Natural killer cell treated with Interleukin-12 subunit alpha and Interleukin-12 subunit beta and Interleukin-15 and Interleukin-18, amount 100 ng/mL, for 72 hours (primary cell): ENCODE measurements around the gene OMP. TPM values are rescaled to one million over a fixed set of nuclear protein-coding genes. Genes with fewer than 3 reads are reported as not detected.
A peak's percentile ranks its signal among the peaks of the same experiment; 100 is the strongest.

Experiments used
- ATAC-seq, 2 donors: fragments of 150-1000 bp; cut with Tn5 transposase in 1 of 2; sonication (Bioruptor Pico), chemical (Tn5 transposase) in 1 of 2; 2 replicates each; pipeline ENCODE4 v1.10.0; 2021
- DNase-seq: peaks from one replicate; pipeline ENCODE4 v3.0.0; 2022; ENCODE audit warnings: low spot score
- H3K27ac Mint-ChIP-seq, 2 donors: 1 replicate in 1 of 2; 2 replicates in 1 of 2; pipeline ENCODE4 v1.8.0; 2022; ENCODE audit warnings: mixed read lengths in 2 of 2, mild to moderate bottlenecking in 1 of 2, moderate library complexity in 1 of 2
- H3K27me3 Mint-ChIP-seq, 2 donors: 1 replicate in 1 of 2; 2 replicates in 1 of 2; pipeline ENCODE4 v1.8.0; 2022; ENCODE audit warnings: mixed read lengths in 2 of 2
- H3K36me3 Mint-ChIP-seq: one replicate; pipeline ENCODE4 v1.8.0; 2022; ENCODE audit warnings: mixed read lengths
- H3K4me1 Mint-ChIP-seq, 2 donors: 1 replicate in 1 of 2; 2 replicates in 1 of 2; pipeline ENCODE4 v1.8.0; 2022; ENCODE audit warnings: low read depth in 2 of 2, mixed read lengths in 2 of 2, mild to moderate bottlenecking in 1 of 2
- H3K4me3 Mint-ChIP-seq: one replicate; pipeline ENCODE4 v1.8.0; 2022; ENCODE audit warnings: mixed read lengths
- H3K9me3 Mint-ChIP-seq: 2 replicates; pipeline ENCODE4 v1.8.0; 2022; ENCODE audit warnings: mixed read lengths
- total RNA-seq, 2 donors: library from RNA; stranded (reverse); gene quantifications; one replicate each; pipeline ENCODE4 v1.2.3, GENCODE V29; 2022

Gene OMP
- total RNA-seq, 2 donors from 2014 or later = not detected

DNA sequence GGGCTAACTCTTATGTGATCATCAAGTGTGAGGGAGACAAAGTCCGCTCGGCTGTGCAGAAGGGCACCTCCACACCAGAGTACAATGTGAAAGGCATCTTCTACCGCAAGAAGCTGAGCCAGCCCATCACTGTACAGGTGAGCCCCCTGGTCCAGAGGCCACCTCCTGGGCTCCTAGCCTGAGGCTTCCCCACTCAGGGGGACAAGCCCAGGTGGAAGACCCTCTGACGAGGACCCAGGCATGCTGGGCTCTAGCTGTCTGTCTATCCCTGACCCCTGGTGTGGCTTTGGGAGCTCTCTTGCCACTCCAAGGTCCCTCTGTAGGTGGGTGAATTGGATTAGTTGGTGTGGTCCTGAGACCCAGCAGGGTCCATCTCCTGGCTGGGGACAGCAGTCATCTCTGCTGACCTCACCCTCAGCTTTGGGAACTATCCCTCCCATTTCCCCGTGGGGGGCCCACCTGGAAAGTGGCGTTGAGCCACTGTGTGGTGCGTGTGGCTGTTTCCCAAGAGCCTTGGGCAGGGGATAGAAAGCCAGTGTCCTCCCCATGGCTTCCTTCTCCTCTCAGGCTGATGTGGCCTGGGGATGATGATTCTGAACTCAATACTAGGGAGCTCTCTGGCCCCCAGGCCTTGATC lies 20.1 kb downstream of the OMP start:
- Mint-ChIP-seq H3K4me3 (no peak overlapping the region), H3K36me3 (no peaks in the 10 kb centered on the region), H3K27me3 (peaks cover 0 to 4% of the 10 kb centered on the region in 2 donors), H3K27ac (no peak overlapping the region), H3K4me1 (peaks cover 0 to 5% of the 10 kb centered on the region in 2 donors), H3K9me3 (no peaks in the 10 kb centered on the region)
- ATAC-seq = no peak
- DNase-seq = no peak

DNA sequence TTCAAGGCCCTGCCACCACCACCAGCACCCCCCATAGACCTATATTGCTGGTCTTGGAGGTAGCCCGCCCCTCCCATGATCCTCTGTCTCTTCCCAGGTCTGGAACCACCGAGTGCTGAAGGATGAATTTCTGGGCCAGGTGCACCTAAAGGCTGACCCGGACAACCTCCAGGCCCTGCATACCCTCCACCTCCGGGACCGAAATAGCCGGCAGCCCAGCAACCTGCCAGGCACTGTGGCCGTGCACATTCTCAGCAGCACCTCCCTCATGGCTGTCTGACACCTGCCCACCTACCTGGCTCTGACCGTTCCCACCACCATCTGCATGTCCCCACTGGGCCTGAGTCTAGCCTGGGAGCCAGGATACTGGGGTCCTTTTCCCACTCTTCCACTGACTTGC lies 21.0 kb downstream of the OMP start:
- no peaks in the 10 kb centered on the region for H3K9me3 Mint-ChIP-seq
- peaks cover 0 to 5% of the 10 kb centered on the region in 2 donors for H3K4me1 Mint-ChIP-seq
- no peak for DNase-seq

DNA sequence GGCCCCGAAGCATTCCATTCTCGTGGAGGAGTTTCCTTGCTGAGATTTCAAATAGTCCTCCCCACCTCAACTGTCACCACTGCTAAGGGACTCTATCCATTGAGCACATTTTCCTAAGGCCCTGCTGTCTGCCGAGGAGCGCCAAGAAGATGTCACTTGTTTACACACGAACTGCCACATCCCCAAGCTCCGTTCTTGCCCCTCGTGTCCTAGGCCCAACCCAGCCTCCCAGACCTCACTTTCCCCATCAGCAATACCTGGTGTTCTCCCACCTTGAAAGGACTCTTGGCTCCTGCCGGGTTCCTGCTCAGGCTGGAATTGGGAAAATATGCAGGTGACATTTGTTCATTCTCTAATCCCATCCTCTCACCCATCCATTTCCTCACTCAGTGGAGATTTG lies 21.4 kb downstream of the OMP start:
- Mint-ChIP-seq H3K4me1 (peaks cover 0 to 5% of the 10 kb centered on the region in 2 donors), H3K9me3 (no peaks in the 10 kb centered on the region), H3K27ac (no peak overlapping the region), H3K27me3 (peaks cover 0 to 8% of the 10 kb centered on the region in 2 donors), H3K4me3 (no peak overlapping the region), H3K36me3 (no peaks in the 10 kb centered on the region)
- DNase-seq (no peak), ATAC-seq (no peak)

More for the DNA sequence above, 21.0 kb downstream of the OMP start:
- no peak for ATAC-seq
- no peak overlapping the region for H3K4me3 Mint-ChIP-seq
- no peaks in the 10 kb centered on the region for H3K36me3 Mint-ChIP-seq
- H3K27me3 Mint-ChIP-seq = peaks cover 0 to 6% of the 10 kb centered on the region in 2 donors
- H3K27ac Mint-ChIP-seq = no peak overlapping the region

DNA sequence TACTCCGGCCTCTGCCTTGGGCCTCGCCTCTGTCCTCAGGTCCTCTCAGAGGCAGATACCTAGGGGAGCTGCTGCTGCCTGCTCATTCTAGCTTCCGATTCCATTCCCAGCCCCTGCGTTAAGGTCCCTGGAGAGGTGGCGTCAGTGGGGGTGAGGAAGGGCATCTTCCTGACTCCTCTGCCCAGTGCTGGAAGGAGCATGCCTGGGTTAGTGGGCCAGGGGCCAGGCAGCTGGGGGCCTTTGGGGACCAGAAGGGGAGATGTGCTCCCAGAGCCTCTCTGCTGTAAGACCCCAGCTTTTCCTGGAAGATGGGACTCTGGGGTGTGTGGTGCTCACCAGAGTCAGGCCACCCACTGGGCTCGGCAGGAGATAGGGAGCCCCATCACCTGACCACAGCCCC lies 21.8 kb downstream of the OMP start:
- Mint-ChIP-seq H3K27ac (no peak overlapping the region), H3K36me3 (no peaks in the 10 kb centered on the region), H3K9me3 (no peaks in the 10 kb centered on the region), H3K4me1 (peaks cover 0 to 5% of the 10 kb centered on the region in 2 donors), H3K27me3 (peaks cover 0 to 9% of the 10 kb centered on the region in 2 donors), H3K4me3 (no peak overlapping the region)
- DNase-seq (no peak), ATAC-seq (no peak)

DNA sequence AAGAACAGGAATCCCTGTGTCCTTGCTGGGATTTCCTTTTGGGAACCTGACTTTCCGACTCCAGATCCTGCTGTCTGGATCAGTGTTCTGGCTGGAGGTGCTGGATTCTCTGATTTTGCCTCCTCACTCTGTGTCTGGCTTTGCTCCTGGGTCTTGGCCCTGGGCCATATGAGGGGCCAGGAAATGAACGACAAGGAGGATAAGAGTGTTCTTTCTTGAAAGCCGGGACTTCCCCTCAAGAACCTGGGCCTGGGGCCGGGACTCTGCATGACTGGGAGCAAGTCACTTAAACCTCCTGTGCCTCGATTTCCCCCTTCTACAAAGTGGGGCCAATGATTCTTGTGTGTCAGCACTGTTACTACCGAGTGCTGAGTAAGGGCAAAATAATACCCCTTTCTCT lies 22.6 kb downstream of the OMP start:
- peaks cover 0 to 11% of the 10 kb centered on the region in 2 donors for H3K27me3 Mint-ChIP-seq
- ATAC-seq (no peak), DNase-seq (no peak)
- no peaks in the 10 kb centered on the region for H3K36me3 Mint-ChIP-seq
- peaks cover 0 to 5% of the 10 kb centered on the region in 2 donors for H3K4me1 Mint-ChIP-seq
- no peak overlapping the region for H3K27ac Mint-ChIP-seq
- no peak overlapping the region for H3K4me3 Mint-ChIP-seq
- H3K9me3 Mint-ChIP-seq = no peaks in the 10 kb centered on the region

DNA sequence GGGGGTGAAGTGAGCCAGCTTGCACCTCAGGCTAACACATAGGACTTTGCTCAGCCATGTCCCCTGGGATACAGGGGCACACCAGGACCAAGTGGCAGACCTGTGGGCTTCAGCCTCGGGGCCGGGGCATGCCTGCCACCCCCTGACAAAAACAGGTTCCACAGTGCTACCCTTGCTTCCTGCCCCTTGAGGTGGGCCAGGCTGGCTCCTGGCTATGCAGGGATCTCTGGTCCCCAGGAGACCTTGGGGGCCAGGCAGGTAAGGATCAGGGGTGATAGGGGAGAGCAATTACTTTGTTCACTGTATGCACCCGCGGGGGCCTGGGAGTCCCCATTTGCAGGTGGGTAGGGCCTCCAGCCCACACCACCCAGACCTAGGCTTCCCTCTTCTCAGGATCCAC lies 23.1 kb downstream of the OMP start:
- Mint-ChIP-seq H3K27ac (no peak overlapping the region), H3K4me1 (peaks cover 0 to 5% of the 10 kb centered on the region in 2 donors), H3K4me3 (no peak overlapping the region), H3K27me3 (peaks cover 0 to 11% of the 10 kb centered on the region in 2 donors), H3K36me3 (no peaks in the 10 kb centered on the region), H3K9me3 (no peaks in the 10 kb centered on the region)
- ATAC-seq (no peak), DNase-seq (no peak)

DNA sequence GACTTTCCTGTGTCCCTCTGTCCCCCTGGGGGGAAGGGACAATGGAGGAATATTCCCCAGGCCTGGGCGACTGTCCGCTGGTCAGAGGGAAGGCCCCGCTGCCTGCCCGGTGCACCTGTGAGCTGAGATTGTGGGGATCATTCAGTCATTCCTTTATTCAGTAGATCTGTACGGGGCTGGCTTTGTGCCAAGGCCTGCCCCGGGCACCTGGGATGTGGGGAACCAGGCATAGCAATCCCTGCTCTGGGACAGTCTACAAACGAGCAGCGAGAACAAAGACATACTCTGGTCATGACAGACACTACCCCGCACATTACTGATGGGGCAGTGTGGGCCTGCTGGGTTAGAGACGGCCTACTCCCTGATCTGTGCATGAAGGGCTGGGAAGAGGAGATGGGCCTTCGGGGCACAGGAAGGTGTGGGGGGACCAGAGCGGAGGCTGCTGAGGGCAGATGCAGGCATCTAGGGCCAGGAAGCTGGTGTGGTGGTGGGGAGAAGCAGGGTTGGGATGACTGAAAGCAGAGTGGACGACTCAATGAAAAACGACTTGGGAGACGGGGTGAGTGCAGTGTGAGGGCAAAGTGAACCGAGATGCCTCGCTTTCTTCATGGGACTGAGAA lies 23.6 kb downstream of the OMP start:
- H3K4me1 Mint-ChIP-seq = no peaks in the 10 kb centered on the region
- H3K27ac Mint-ChIP-seq = no peak overlapping the region
- no peaks in the 10 kb centered on the region for H3K36me3 Mint-ChIP-seq
- H3K4me3 Mint-ChIP-seq = no peak overlapping the region
- no peaks in the 10 kb centered on the region for H3K9me3 Mint-ChIP-seq
- ATAC-seq = no peak
- no peak for DNase-seq
- H3K27me3 Mint-ChIP-seq = peaks cover 0 to 11% of the 10 kb centered on the region in 2 donors

DNA sequence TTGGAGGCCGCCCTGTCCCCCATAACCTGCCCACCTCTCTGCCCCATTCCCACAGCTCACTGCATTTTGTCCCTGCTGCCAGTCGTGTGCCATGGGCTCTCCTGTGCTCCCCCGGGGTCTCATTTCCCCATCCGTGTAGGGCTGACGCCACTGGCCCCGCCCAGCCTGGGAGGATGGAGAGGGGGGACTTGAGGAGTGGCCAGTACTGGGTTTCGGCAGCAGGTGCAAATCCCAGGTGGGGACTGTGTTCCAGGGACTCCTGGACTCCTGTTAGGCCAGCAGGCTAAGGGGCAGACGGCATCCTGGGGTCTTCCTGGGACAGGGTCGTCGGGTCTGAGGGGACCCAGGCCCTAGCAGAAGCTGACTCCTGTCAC lies 24.2 kb downstream of the OMP start:
- no peaks in the 10 kb centered on the region for H3K36me3 Mint-ChIP-seq
- no peak overlapping the region for H3K27ac Mint-ChIP-seq
- peaks cover 0 to 11% of the 10 kb centered on the region in 2 donors for H3K27me3 Mint-ChIP-seq
- DNase-seq (no peak), ATAC-seq (no peak)
- H3K4me3 Mint-ChIP-seq = no peak overlapping the region
- H3K4me1 Mint-ChIP-seq = no peaks in the 10 kb centered on the region
- H3K9me3 Mint-ChIP-seq = no peaks in the 10 kb centered on the region

DNA sequence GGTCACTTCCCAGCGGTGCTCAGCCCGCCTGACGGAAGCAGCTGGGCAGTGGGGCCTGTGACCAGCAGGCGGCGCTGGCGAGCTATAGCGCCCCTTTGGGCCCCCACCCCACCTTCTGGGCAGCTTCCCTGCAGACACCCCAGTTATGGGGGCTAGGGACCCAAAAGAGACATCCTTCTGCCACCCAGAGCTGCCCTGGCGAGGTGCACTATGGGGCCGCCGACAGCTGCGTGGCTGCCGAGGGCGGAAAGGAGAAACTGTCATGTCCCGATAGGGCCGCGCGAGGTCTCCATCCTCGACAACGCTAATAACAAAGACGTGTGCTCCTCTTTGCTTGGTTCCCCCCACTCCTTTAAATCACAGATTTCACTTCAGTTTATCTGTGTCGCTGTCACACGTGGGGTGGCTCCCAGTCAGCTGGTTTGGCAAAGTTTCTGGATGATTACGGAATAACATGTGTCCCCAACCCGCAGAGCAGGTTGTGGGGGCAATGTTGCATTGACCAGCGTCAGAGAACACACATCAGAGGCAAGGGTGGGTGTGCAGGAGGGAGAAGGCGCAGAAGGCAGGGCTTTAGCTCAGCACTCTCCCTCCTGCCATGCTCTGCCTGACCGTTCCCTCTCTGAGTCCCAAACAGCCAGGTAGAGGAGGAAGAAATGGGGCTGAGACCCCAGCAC lies 24.7 kb downstream of the OMP start:
- Mint-ChIP-seq H3K36me3 (no peaks in the 10 kb centered on the region), H3K4me1 (no peaks in the 10 kb centered on the region), H3K27ac (no peak overlapping the region), H3K27me3 (peaks cover 0 to 11% of the 10 kb centered on the region in 2 donors), H3K4me3 (no peak overlapping the region), H3K9me3 (no peaks in the 10 kb centered on the region)
- DNase-seq (peak; percentile 67), ATAC-seq (peak; percentile 56 to 76)

DNA sequence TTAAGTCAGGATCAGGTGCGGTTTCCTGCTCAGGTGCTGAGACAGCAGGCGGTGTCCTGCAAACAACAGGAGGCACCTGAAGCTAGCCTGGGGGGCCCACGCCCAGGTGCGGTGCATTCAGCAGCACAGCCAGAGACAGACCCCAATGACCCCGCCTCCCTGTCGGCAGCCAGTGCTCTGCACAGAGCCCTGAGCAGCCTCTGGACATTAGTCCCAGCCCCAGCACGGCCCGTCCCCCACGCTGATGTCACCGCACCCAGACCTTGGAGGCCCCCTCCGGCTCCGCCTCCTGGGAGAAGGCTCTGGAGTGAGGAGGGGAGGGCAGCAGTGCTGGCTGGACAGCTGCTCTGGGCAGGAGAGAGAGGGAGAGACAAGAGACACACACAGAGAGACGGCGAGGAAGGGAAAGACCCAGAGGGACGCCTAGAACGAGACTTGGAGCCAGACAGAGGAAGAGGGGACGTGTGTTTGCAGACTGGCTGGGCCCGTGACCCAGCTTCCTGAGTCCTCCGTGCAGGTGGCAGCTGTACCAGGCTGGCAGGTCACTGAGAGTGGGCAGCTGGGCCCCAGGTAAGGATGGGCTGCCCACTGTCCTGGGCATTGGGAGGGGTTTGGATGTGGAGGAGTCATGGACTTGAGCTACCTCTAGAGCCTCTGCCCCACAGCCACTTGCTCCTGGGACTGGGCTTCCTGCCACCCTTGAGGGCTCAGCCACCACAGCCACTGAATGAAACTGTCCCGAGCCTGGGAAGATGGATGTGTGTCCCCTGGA lies 25.5 kb downstream of the OMP start, which contains the start of gene MYO7A:
MYO7A (plus strand) TSS at position 327 of the 772 bp plus-strand sequence. CDS start 2,389 bp downstream, outside the sequence.
- H3K9me3 Mint-ChIP-seq = no peaks in the 10 kb centered on the region
- H3K4me3 Mint-ChIP-seq = no peak within 1 kb of the TSS
- H3K4me1 Mint-ChIP-seq = no peaks in the 10 kb centered on the region
- ATAC-seq = no peak
- H3K27ac Mint-ChIP-seq = no peak within 1 kb of the TSS
- peaks cover 0 to 11% of the 10 kb centered on the region in 2 donors for H3K27me3 Mint-ChIP-seq
- DNase-seq = no peak
- no peaks in the 10 kb centered on the region for H3K36me3 Mint-ChIP-seq

DNA sequence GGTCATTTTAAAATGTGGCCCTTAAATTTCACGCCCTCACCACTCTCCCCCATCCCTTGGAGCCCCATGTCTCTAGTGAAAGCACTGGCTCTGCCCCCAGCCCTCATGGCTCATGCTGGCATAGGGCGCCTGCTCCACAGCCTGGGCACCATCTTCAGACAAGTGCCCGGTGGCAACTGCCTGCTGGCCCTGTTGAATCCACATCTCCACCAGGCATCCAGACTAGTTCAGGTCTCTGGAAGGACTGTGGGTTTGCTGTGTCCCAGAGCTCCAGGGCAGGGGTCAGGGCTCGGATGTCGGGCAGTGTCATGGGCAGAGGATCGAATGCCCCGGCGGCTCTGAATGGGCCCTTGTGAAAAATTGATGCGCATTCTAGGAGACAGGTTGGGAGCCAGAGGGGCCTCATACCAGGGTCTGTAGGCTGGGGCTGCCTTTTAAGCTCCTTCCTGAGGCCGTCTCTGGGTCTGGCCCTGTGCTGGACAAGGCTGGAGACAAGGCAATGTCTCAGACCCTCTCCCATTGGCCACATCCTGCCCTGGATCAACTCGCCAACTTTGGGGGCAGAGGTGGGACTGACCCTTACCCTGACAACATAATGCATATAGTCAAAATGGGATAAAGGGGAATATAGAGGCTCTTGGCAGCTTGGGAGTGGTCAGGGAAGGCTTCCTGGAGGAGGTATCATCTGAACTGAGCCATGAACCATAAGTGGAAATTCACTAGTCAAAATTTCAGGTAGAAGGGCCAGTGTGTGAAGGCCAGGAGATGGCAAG lies 26.6 kb downstream of the OMP start:
- Mint-ChIP-seq H3K27me3 (peaks cover 0 to 11% of the 10 kb centered on the region in 2 donors), H3K4me3 (no peak overlapping the region), H3K4me1 (no peaks in the 10 kb centered on the region), H3K27ac (no peak overlapping the region), H3K9me3 (no peaks in the 10 kb centered on the region), H3K36me3 (no peaks in the 10 kb centered on the region)
- DNase-seq (no peak), ATAC-seq (no peak)

DNA sequence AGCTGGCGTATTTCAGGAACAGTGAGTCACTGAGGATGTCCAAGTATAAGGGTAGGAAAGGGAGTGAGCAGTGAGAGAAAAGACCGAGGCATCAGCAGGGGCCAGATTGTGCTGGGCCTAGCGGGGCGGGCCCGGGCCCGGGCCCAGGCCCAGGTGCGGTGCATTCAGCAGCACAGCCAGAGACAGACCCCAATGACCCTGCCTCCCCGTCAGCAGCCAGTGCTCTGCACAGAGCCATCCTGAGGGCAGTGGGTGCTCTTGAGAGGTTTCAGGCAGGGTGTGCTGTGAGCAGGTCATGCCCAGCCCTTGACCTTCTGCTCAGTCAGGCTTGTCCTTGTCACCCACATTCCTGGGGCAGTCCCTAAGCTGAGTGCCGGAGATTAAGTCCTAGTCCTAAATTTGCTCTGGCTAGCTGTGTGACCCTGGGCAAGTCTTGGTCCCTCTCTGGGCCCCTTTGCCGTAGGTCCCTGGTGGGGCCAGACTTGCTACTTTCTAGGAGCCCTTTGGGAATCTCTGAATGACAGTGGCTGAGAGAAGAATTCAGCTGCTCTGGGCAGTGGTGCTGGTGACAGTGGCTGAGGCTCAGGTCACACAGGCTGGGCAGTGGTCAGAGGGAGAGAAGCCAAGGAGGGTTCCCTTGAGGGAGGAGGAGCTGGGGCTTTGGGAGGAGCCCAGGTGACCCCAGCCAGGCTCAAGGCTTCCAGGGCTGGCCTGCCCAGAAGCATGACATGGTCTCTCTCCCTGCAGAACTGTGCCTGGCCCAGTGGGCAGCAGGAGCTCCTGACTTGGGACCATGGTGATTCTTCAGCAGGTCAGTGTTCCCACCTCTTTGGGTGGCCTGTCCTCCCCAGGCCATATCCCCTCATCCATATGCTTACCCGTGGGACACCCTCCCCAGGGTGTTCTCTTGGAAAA lies 27.5 kb downstream of the OMP start:
- DNase-seq (no peak), ATAC-seq (no peak)
- Mint-ChIP-seq H3K9me3 (no peaks in the 10 kb centered on the region), H3K27ac (no peak overlapping the region), H3K27me3 (peaks cover 0 to 11% of the 10 kb centered on the region in 2 donors), H3K4me3 (no peak overlapping the region), H3K4me1 (no peaks in the 10 kb centered on the region), H3K36me3 (no peaks in the 10 kb centered on the region)
